ENCODE results near the gene PATZ1. TPM values are rescaled to one million over a fixed set of nuclear protein-coding genes. Genes with fewer than 3 reads are reported as not detected.
A peak's percentile ranks its signal among the peaks of the same experiment; 100 is the strongest.

The PATZ1 gene
- total and polyA plus RNA-seq, 3 donors from 2014 or later: 23.2 to 48.7 (median 38.1) TPM

DNA sequence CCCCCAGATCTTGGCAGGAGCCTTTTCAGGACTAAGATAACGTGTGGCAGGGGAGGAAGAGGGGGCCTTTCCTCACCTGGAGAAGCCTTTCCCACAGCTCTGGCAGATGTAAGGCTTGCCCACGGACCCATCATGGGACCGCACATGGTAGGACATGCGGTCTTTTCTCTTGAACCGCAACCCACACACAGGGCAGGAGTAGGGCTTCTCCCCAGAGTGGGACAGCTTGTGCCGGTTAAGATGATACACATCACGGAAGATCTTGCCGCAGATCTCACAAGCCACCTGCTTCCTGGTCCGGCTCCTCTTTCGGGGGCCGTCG lies 1.9 kb downstream of the PATZ1 start:
- Histone ChIP-seq H3K9me3 (no peaks in the 10 kb centered on the region), H3K4me1 (peaks cover 37% of the 10 kb centered on the region), H3K36me3 (ENCODE audit: low read depth, missing control alignments) (no peaks in the 10 kb centered on the region), H3K27me3 (no peaks in the 10 kb centered on the region), H3K27ac (no peak overlapping the region), H3K4me3 (peak overlapping the region in 1 of 2 donors; percentile 61)
- 48 to 55% methylated on average over 12 of the region's 12 CpGs for WGBS, 2 donors
- no peak for DNase-seq
- intact Hi-C loops (cut with DNase I; ENCODE audit: low total_unique reads): no loop called here
- TF ChIP-seq POLR2A (IDR thresholded peaks at IDR 0.05): no peak
- TF ChIP-seq, protein P1, sequence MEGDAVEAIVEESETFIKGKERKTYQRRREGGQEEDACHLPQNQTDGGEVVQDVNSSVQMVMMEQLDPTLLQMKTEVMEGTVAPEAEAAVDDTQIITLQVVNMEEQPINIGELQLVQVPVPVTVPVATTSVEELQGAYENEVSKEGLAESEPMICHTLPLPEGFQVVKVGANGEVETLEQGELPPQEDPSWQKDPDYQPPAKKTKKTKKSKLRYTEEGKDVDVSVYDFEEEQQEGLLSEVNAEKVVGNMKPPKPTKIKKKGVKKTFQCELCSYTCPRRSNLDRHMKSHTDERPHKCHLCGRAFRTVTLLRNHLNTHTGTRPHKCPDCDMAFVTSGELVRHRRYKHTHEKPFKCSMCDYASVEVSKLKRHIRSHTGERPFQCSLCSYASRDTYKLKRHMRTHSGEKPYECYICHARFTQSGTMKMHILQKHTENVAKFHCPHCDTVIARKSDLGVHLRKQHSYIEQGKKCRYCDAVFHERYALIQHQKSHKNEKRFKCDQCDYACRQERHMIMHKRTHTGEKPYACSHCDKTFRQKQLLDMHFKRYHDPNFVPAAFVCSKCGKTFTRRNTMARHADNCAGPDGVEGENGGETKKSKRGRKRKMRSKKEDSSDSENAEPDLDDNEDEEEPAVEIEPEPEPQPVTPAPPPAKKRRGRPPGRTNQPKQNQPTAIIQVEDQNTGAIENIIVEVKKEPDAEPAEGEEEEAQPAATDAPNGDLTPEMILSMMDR (IDR thresholded peaks at IDR 0.05): no peak

DNA sequence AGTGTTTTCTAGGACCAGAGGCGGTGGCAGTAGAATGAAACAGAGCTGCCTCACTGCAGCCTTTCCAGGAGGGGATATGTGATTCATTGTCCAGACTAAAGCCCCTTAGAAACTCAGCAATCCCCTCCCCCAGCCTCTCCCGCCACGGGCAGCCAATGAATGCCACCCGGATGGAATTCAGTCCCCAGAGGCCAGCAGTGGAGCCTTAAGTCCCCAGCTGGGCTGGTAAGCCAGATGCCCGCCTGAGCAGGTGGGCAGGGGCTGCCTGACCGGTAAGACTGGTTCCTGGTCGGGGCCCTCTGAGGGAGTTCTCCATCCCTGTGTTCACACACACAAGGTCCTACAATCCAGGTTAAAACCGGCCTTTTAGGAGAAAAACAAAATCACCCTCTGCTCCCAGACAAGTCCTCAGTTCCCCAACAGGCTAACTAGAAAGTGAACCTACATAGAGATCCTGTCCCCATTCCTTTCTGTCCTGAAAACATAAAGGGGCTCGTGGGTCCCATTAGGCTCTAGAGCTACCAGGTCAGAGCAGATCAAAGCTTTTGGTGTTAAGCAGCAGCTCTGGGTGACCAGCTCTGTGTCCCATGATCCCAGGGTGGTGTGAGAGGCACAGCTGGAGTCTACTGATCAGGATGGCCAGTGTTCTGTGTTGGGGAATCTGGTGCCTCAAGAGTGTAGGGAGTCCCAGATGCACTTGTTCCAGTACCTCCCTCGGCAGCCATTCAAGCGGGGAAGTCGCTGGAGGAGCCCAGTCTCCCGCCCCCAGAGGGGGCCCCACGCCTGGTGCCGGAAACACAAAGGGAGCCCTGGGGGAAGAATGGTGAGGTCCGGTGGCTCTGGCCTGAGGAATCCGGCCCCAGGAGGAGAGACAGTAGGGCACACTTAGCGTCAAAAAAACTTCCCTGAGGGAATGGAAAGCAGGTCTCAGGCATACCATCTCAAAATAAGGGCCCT lies 2.6 kb downstream of the PATZ1 start:
- no peak for TF ChIP-seq POLR2A (IDR thresholded peaks at IDR 0.05)
- TF ChIP-seq, protein P1 (IDR thresholded peaks at IDR 0.05): no peak
- Histone ChIP-seq H3K4me1 (peaks cover 37% of the 10 kb centered on the region), H3K27me3 (no peaks in the 10 kb centered on the region), H3K4me3 (peak overlapping the region in 1 of 2 donors; percentile 61), H3K9me3 (no peaks in the 10 kb centered on the region), H3K27ac (no peak overlapping the region), H3K36me3 (ENCODE audit: low read depth, missing control alignments) (no peaks in the 10 kb centered on the region)
- peak; percentile 29 for DNase-seq
- WGBS, 2 donors: 18 to 44% methylated on average over 4 to 17 of the region's 18 CpGs
- intact Hi-C loops (cut with DNase I; ENCODE audit: low total_unique reads): no loop called here

DNA sequence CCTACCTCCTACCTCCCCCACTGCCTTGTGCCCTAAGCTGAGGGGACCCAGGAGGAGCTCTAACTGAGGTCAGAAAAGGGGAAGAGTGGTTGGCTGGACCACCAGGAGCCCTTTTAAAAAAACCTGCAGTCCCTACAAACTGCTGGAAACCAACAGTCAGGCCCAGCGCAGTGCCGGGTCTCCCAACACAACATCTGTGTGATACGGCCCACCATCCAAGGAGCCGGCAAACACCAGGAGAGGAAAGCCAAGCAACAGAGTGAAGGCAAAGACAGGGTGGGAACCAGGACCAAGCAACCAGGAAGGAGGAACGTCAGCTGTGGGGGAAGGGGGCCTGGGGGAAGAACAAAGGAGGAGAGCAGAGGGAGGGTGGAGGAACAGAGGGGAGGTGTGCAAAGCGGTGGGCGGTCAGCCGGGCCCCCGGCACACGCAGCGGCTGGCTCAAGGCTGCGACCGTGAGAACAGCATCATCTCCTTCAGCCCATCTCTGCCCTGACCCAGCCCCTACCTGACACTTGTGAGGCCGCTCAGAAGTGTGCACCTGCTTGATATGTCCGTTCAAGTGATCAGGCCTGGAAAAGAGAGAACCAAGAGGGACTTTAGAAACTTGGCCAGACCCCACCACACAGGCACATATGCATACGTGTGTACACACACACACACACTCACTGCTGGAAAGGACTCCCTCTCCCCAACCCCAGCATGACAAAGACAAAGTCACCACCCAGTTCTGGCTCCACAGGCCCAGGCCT lies 3.6 kb downstream of the PATZ1 start:
- no peak for DNase-seq
- H3K4me3 ChIP-seq: no peak overlapping the region
- WGBS, 2 donors: 45 to 65% methylated on average over 16 of the region's 16 CpGs
- intact Hi-C loops (cut with DNase I; ENCODE audit: low total_unique reads): no loop called here
- H3K36me3 ChIP-seq (ENCODE audit: low read depth, missing control alignments): no peaks in the 10 kb centered on the region
- H3K27ac ChIP-seq: no peak overlapping the region
- H3K27me3 ChIP-seq: no peaks in the 10 kb centered on the region
- TF ChIP-seq, protein P1 (IDR thresholded peaks at IDR 0.05): no peak
- no peak for TF ChIP-seq POLR2A (IDR thresholded peaks at IDR 0.05)
- no peaks in the 10 kb centered on the region for H3K9me3 ChIP-seq
- peaks cover 34% of the 10 kb centered on the region for H3K4me1 ChIP-seq

DNA sequence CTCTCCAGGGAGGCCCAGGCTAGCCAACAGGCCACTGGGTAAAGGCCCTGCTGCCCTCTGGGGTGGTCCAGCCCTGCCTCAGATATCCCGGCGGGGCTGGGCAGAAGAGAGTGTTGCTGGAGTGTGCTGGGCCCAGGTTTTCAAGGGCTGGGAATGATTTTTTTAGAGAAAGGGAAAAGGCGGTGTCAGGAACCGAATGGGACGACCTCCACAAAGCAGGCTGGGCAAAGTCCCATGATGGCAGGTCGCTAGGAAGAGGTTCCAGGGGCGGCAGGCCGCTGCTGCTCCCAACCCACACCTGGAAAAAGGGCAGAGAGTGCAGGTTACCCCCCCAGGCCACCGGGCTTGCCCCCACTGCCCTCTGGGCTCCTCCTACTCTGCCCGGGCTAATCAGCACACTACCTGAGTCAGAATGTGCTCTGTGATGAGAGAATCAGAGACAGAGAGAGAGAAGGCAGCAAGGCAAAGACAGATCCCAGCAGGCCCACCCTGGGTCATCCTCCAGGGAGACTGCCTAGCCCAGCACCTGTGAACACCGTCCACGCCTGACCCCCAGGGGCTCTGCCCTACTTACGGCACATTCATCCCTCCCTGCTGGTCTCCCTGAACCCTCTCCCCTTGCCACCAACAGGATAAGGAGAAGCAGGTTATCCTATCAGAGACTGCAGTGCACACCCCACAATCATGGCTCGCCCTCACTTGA lies 4.6 kb downstream of the PATZ1 start:
- Histone ChIP-seq H3K4me1 (peaks cover 34% of the 10 kb centered on the region), H3K36me3 (ENCODE audit: low read depth, missing control alignments) (no peaks in the 10 kb centered on the region), H3K4me3 (no peak overlapping the region), H3K9me3 (no peaks in the 10 kb centered on the region), H3K27me3 (no peaks in the 10 kb centered on the region), H3K27ac (no peak overlapping the region)
- 81% methylated on average over 10 to 14 of the region's 14 CpGs for WGBS, 2 donors
- intact Hi-C loops (cut with DNase I; ENCODE audit: low total_unique reads): no loop called here
- no peak for TF ChIP-seq POLR2A (IDR thresholded peaks at IDR 0.05)
- TF ChIP-seq, protein P1 (IDR thresholded peaks at IDR 0.05): no peak
- no peak for DNase-seq

Data from testis (tissue), 3 donors.